Ascending aorta (tissue), 2 donors: ENCODE measurements around the gene MMP8. TPM values are rescaled to one million over a fixed set of nuclear protein-coding genes. Genes with fewer than 3 reads are reported as not detected.

ENCODE experiments used
- DNase-seq, 2 donors: peaks; one replicate each; pipeline ENCODE4 v3.0.0-alpha.2; 2019; ENCODE audit warnings: low spot score in 2 of 2
- H3K27ac ChIP-seq, 2 donors: fragments of 200-600 bp; sonication (generic); one replicate each; pipeline ENCODE4 v1.5.1; 2016 to 2017; ENCODE audit warnings: mild to moderate bottlenecking in 1 of 2
- H3K27me3 ChIP-seq: fragments of 200-600 bp; sonication (generic); one replicate; pipeline ENCODE4 v1.5.1; 2017
- H3K36me3 ChIP-seq, 2 donors: fragments of 200-600 bp; sonication (generic); one replicate each; pipeline ENCODE4 v1.5.1; 2016
- H3K4me1 ChIP-seq, 2 donors: fragments of 200-600 bp; sonication (generic); one replicate each; pipeline ENCODE4 v1.5.1; 2016 to 2017; ENCODE audit warnings: mild to moderate bottlenecking in 1 of 2
- H3K4me3 ChIP-seq, 2 donors: fragments of 200-600 bp; sonication (generic); one replicate each; pipeline ENCODE4 v1.5.1; 2016 to 2017; ENCODE audit warnings: mild to moderate bottlenecking in 1 of 2
- H3K9me3 ChIP-seq, 2 donors: fragments of 200-600 bp; sonication (generic); one replicate each; pipeline ENCODE4 v1.5.1; 2016
- CTCF ChIP-seq, 3 experiments: fragments of 200-600 bp in 2 of 3; fragments of 450-650 bp in 1 of 3; sonication (generic) in 2 of 3; IDR thresholded peaks; one replicate each; pipeline ENCODE4 v1.5.1; 2016 to 2019; ENCODE audit warnings: antibody characterized with exemption in 3 of 3, mild to moderate bottlenecking in 1 of 3, moderate library complexity in 1 of 3
- intact Hi-C: fragments of 100-400 bp; cut with DNase I; formaldehyde crosslinking; loops from one replicate; pipeline ENCODE4 v1.15.1; 2023
- total RNA-seq: library from RNA; depleted of rRNA; stranded (reverse); fragments of >200 nt; gene quantifications from one replicate; pipeline ENCODE4 v1.1.0, GENCODE V29; 2016

Gene MMP8
- total RNA-seq, 1 donor from 2014 or later, result not detected

- Histone ChIP-seq H3K27me3 (no peaks in the 10 kb centered on the region), H3K27ac (no peak overlapping the region), H3K4me3 (no peak overlapping the region), H3K9me3 (no peaks in the 10 kb centered on the region), H3K36me3 (no peaks in the 10 kb centered on the region), H3K4me1 (no peaks in the 10 kb centered on the region)
- DNase-seq, result no peak
- intact Hi-C loops, result no loop called here
- no peak for TF ChIP-seq CTCF (IDR thresholded peaks at IDR 0.05)
Measured at GRCh38 chr11:102704841-102705240, 19.9 kb downstream of the MMP8 start.

GRCh38 chr11:102703826-102704493 is 20.8 kb downstream of the MMP8 start:
- intact Hi-C loops, result no loop called here
- DNase-seq, result no peak
- no peaks in the 10 kb centered on the region for H3K9me3 ChIP-seq
- no peaks in the 10 kb centered on the region for H3K4me1 ChIP-seq
- no peak overlapping the region for H3K4me3 ChIP-seq
- no peaks in the 10 kb centered on the region for H3K27me3 ChIP-seq
- no peak for TF ChIP-seq CTCF (IDR thresholded peaks at IDR 0.05)
- no peak overlapping the region for H3K27ac ChIP-seq
- no peaks in the 10 kb centered on the region for H3K36me3 ChIP-seq

- DNase-seq, result no peak
- H3K36me3 ChIP-seq, result no peaks in the 10 kb centered on the region
- no peaks in the 10 kb centered on the region for H3K27me3 ChIP-seq
- intact Hi-C loops, result no loop called here
- H3K27ac ChIP-seq, result no peak overlapping the region
- no peaks in the 10 kb centered on the region for H3K9me3 ChIP-seq
- H3K4me1 ChIP-seq, result no peaks in the 10 kb centered on the region
- H3K4me3 ChIP-seq, result no peak overlapping the region
- TF ChIP-seq CTCF (IDR thresholded peaks at IDR 0.05), result no peak
Measured at GRCh38 chr11:102695201-102695600, 29.6 kb downstream of the MMP8 start.

- Histone ChIP-seq H3K36me3 (no peaks in the 10 kb centered on the region), H3K27me3 (no peaks in the 10 kb centered on the region), H3K9me3 (no peaks in the 10 kb centered on the region), H3K4me1 (no peaks in the 10 kb centered on the region), H3K4me3 (no peak overlapping the region), H3K27ac (no peak overlapping the region)
- intact Hi-C loops, result no loop called here
- no peak for TF ChIP-seq CTCF (IDR thresholded peaks at IDR 0.05)
- DNase-seq, result no peak
Measured at GRCh38 chr11:102685754-102686153, 39.0 kb downstream of the MMP8 start.

- no peak for TF ChIP-seq CTCF (IDR thresholded peaks at IDR 0.05)
Measured at GRCh38 chr11:102685338-102685737, 39.4 kb downstream of the MMP8 start.

GRCh38 chr11:102683277-102683676 is 41.5 kb downstream of the MMP8 start:
- H3K4me3 ChIP-seq, result no peak overlapping the region
- no peak overlapping the region for H3K27ac ChIP-seq
- H3K4me1 ChIP-seq, result no peaks in the 10 kb centered on the region
- DNase-seq, result no peak
- intact Hi-C loops, result no loop called here
- H3K9me3 ChIP-seq, result no peaks in the 10 kb centered on the region
- no peaks in the 10 kb centered on the region for H3K27me3 ChIP-seq
- no peaks in the 10 kb centered on the region for H3K36me3 ChIP-seq
- TF ChIP-seq CTCF (IDR thresholded peaks at IDR 0.05), result no peak

More at GRCh38 chr11:102685338-102685737, 39.4 kb downstream of the MMP8 start:
- DNase-seq, result no peak
- H3K4me3 ChIP-seq, result no peak overlapping the region
- H3K36me3 ChIP-seq, result no peaks in the 10 kb centered on the region
- H3K27ac ChIP-seq, result no peak overlapping the region
- intact Hi-C loops, result no loop called here
- H3K27me3 ChIP-seq, result no peaks in the 10 kb centered on the region
- no peaks in the 10 kb centered on the region for H3K9me3 ChIP-seq
- no peaks in the 10 kb centered on the region for H3K4me1 ChIP-seq
